ENCODE data around the gene TMEM169.

GRCh38 chr2:216108310-216108966 lies 26.7 kb downstream of the TMEM169 start:
- TF ChIP-seq CTCF (IDR thresholded peaks at IDR 0.05) (no peak), ZFX (IDR thresholded peaks at IDR 0.05; ENCODE audit: borderline replicate concordance) (no peak)
